ENCODE data around the gene GRPEL1. TPM values are rescaled to one million over a fixed set of nuclear protein-coding genes. Genes with fewer than 3 reads are reported as not detected.

Gene GRPEL1
- total RNA-seq, 4 donors from 2014 or later, result 20.8 to 24.0 (median 21.6) TPM

DNA sequence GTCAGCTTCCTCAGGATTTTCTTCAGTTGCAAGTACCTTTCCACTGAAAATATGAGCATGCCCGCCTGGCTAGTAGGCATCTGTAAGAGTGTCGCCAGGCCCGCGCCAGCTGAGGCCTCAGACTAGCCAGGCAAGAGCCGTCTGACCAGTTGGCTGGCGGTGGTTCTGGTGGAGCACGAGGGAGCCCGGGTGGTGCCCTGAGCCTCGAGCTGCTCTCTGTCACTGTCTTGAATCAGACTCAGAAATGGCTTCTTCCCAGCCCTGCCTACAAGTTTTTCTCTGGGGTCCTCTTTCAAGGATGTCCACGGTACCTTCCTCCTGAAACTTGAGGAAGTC, 11.9 kb downstream of the GRPEL1 start:
- DNase-seq (ENCODE audit: low spot score in 2 of 2), result no peak
- intact Hi-C loops (cut with DNase I; ENCODE audit: low total_unique reads), result no loop called here
- 86 to 90% methylated on average over 10 of the region's 10 CpGs for WGBS, 2 donors
- TF ChIP-seq, protein P1, sequence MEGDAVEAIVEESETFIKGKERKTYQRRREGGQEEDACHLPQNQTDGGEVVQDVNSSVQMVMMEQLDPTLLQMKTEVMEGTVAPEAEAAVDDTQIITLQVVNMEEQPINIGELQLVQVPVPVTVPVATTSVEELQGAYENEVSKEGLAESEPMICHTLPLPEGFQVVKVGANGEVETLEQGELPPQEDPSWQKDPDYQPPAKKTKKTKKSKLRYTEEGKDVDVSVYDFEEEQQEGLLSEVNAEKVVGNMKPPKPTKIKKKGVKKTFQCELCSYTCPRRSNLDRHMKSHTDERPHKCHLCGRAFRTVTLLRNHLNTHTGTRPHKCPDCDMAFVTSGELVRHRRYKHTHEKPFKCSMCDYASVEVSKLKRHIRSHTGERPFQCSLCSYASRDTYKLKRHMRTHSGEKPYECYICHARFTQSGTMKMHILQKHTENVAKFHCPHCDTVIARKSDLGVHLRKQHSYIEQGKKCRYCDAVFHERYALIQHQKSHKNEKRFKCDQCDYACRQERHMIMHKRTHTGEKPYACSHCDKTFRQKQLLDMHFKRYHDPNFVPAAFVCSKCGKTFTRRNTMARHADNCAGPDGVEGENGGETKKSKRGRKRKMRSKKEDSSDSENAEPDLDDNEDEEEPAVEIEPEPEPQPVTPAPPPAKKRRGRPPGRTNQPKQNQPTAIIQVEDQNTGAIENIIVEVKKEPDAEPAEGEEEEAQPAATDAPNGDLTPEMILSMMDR (IDR thresholded peaks at IDR 0.05), result no peak
- no peak for TF ChIP-seq POLR2A (IDR thresholded peaks at IDR 0.05)
- no peak overlapping the region for H3K4me3 ChIP-seq (ENCODE audit: low read depth, poor library complexity, severe bottlenecking)

DNA sequence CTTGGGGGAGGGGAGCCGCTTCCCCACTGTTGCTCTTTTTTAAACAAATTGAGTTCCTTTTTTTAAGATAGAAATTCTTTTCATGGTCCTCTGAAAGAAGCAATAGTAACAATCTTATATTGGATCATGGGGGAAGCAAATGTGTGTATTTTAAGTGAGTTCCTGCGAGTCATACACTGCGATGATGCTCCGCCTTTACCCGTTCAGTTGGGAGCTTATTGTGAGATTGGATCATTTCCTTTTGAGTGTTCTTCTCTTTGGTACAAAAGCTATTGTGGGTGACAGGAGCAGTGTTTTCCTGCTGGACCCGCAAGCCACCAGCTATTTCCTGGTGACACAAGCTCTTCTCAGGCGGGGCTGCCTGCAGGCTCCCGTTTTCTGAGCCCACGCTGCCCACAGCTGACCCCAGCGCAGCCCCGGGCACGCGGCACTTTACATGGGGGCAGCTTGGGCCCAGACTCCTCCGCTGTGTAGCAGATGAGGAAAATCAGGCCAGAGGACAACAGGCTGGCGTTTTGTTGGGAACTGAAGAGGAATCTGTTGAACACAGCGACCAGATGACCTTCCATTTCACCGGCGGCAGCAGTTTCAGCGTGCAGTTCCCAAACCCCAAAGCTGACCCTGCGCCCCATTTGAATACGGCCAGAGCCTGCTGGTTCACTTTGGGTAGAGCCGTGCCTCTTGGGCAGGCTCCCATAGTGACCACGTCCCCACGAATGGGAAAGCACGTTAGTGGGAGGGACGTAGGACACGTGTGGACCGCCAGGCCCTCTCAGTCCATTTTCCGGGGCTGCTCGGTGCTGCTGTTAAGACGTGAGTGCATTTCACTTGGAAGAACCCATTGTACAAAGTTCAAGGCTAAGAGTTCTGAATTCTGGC, 12.5 kb downstream of the GRPEL1 start:
- WGBS, 2 donors, result 91 to 93% methylated on average over 31 of the region's 31 CpGs
- H3K4me3 ChIP-seq (ENCODE audit: low read depth, poor library complexity, severe bottlenecking), result no peak overlapping the region
- intact Hi-C loops (cut with DNase I; ENCODE audit: low total_unique reads), result no loop called here
- TF ChIP-seq POLR2A (IDR thresholded peaks at IDR 0.05), result no peak
- TF ChIP-seq, protein P1 (IDR thresholded peaks at IDR 0.05), result no peak
- no peak for DNase-seq (ENCODE audit: low spot score in 2 of 2)

DNA sequence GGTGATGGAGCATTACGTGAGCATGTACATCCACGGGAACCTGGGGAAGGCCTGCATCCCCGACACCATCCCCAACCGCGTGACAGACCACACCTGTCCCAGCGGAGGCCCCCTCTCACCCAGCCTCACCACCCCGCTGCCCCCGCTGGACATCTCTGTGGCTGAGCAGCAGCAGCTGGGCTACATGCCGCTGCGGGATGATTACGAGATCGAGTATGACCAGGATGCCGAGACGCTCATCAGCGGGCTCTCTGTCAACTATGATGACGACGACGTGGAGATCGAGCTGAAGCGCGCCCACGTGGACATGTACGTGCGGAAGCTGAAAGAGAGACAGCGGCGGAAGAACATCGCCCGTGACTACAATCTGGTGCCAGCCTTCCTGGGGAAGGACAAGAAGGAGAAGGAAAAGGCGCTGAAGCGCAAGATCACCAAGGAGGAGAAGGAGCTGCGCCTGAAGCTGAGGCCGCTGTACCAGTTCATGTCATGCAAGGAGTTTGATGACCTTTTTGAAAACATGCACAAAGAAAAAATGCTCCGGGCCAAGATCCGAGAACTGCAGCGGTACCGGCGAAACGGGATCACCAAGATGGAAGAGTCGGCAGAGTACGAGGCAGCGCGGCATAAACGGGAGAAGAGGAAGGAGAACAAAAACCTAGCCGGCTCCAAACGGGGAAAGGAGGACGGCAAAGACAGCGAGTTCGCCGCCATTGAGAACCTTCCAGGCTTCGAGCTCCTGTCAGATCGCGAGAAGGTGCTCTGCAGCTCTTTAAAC, 13.6 kb downstream of the GRPEL1 start:
- intact Hi-C loops (cut with DNase I; ENCODE audit: low total_unique reads), result no loop called here
- no peak for DNase-seq (ENCODE audit: low spot score in 2 of 2)
- no peak overlapping the region for H3K4me3 ChIP-seq (ENCODE audit: low read depth, poor library complexity, severe bottlenecking)
- WGBS, 2 donors, result 96 to 97% methylated on average over 52 of the region's 52 CpGs
- TF ChIP-seq POLR2A (IDR thresholded peaks at IDR 0.05), result no peak
- TF ChIP-seq, protein P1 (IDR thresholded peaks at IDR 0.05), result no peak

DNA sequence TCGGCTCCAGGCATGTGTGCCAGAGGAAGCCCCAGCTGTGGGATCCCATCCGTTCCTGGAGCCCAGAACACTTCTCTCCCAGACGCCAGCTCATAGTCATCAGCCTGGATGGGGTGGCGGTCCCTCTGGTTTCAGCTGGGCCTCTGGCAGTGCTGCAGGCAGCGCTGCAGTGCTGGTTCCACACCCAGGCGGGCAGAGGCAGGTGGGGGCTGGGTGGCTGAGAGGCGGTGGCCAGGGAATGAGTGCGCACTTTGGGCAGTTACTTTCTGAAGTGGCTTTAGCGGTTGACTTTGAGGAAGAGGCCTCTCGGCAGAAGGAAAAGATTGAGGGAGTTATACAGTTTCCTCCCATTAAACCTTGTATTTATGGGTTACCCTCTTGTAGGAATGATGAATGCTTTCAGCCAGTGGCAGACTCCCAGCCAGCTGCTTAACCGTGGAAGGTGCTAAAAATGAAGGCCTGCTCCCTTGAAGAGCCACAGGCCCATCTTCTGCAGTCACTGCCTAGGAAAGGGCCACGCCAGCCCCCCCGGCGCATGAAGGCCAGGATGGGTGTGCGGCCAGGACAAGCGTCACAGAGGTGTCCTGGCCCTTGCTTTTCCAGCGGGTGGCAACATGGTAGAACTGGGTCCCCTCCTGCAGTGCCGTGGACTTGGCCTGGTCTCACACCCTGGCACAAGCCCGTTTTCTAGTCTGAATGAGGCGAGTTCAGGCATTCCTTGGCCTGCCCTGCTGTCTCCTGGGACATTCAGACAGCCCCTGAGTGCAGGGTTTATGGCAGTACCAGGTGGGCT, 14.7 kb downstream of the GRPEL1 start:
- H3K4me3 ChIP-seq (ENCODE audit: low read depth, poor library complexity, severe bottlenecking), result no peak overlapping the region
- DNase-seq (ENCODE audit: low spot score in 2 of 2), result no peak
- intact Hi-C loops (cut with DNase I; ENCODE audit: low total_unique reads), result no loop called here
- WGBS, 2 donors, result 53 to 59% methylated on average over 20 of the region's 20 CpGs
- TF ChIP-seq, protein P1 (IDR thresholded peaks at IDR 0.05), result no peak
- no peak for TF ChIP-seq POLR2A (IDR thresholded peaks at IDR 0.05)

DNA sequence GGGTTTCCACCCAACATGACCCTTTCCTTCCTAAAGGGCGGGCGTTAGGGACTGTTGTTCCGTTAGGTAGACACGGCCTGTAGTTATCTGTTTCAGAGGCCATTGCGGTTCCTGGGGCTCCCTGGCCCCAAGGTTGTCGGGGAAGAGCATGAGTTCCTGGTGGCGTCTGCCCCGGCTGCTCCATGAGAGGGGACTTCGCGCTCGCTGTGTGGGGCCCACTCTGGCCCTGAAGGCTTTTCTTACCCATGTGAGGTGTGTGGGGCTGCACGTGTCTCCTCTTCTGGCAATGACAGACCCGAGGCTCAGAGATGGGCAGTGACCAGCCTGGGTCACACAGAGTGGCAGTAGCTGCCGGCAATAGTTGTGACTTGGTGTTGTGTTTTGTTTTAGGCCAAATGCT, 15.6 kb downstream of the GRPEL1 start:
- intact Hi-C loops (cut with DNase I; ENCODE audit: low total_unique reads), result no loop called here
- no peak overlapping the region for H3K4me3 ChIP-seq (ENCODE audit: low read depth, poor library complexity, severe bottlenecking)
- no peak for DNase-seq (ENCODE audit: low spot score in 2 of 2)
- TF ChIP-seq, protein P1 (IDR thresholded peaks at IDR 0.05), result no peak
- TF ChIP-seq POLR2A (IDR thresholded peaks at IDR 0.05), result no peak
- 79 to 88% methylated on average over 14 of the region's 14 CpGs for WGBS, 2 donors

Data from lower leg skin (tissue), 4 donors.